UCSD-AML1 (cell line): ENCODE data around the gene CDH8.

Source experiments
- DNase-seq: peaks from one replicate; lab custom pipeline; 2025; ENCODE audit not compliant: unreplicated experiment; lab: John Stamatoyannopoulos, UW

CDH8 gene

DNA sequence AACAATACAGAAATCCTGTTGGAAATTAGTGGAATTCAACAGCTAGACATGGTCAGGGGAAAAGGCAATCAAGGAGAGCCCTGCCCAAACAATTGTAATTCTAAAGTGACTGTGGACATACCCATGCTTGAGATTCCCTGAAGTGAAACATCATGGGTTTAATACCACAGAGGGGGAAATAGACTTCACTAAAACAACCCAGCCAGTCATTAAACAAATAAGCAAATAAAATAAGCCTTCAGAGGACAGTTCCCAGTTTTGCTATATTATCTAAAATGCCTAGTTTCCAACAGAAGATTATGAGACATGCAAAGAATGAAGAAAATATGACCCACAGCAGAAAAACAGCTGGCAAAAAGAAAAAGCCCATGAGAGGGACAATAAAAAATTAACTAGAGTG is 376.3 kb downstream of the CDH8 start:
- no peak for DNase-seq

DNA sequence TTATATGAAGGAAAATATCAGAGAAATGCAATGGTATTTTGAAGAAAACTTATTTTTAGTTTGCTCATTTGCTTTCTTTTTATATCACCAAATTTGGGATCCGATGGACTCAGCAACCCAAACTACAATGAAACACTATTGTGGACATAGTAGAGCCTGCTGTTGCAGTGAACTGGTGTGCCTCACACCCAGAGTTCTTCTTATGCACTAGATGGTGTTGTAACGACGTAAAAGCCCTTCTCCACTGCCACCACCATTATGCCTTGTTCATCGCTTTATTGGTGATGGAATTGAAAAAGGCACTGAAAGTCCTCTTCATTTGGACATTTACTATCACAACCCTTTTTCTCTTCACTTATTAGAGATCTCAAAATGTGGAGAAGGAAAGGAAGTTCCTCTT is 381.3 kb downstream of the CDH8 start:
- DNase-seq, result no peak

DNA sequence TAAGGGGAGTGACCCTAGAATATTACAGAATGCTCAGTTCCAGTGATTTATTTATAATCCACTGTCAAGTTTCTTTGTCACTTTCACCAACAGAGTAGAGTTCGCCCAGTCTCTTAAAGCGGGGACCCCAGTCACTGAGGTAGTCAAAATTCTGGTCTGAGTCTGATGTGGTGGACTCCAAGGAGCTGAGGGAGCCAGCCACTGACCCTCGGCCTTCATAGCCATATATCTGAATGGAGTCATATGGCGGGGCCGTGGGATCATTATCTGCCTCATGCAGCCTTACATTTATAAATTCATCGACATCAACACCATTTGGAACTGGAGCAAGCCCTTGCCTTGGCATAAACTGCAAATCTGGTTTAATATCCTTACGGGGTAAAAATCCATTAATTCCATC is 382.7 kb downstream of the CDH8 start:
- DNase-seq, result no peak

DNA sequence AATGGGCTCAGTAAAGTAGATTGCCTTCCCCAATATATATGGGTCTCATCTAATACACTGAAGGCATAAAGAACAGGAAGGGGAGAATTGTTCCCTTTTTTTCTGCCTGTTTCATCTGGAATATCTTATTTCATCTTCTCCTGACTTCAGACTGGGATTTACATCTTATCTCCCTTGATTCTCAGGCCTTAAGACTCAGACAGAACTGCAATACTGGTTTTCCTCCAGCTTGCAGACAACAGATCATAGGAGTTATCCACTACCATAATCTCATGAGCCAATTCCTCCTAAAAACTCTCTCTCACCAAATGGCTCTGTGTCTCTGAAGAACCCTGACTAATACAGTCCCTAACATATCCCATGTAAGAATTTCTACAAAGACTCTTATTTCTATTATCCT is 390.7 kb downstream of the CDH8 start:
- no peak for DNase-seq

- no peak for DNase-seq
These were observed 391.5 kb downstream of the CDH8 start for GRCh38 chr16:61644736-61645135.

DNA sequence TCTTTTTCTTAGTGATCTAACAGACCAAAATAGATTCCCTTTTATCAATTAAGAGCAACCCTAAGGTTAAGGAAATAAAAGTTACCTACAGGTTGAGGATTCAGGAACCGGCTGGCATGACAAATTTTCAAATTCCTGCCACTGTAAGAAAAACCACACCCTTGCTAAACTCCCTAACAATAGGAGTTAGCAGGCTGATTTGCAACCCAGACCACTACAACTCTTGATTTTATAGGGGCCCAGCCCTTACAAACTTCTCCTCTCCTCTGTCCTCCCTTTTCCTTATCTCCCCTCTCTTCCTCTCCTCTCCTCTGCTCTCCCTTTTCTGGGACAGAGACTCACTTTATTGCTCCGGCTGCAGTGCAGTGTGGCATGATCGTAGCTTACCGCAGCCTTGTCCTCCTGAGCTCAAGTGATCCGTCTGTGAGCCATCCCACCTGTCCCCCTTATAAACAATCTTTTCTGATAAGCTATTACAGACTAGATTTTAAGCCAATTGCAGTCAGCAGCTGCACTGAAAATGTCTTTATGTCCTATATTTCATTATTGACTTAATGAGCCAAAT is 418.9 kb downstream of the CDH8 start:
- DNase-seq, result no peak

DNA sequence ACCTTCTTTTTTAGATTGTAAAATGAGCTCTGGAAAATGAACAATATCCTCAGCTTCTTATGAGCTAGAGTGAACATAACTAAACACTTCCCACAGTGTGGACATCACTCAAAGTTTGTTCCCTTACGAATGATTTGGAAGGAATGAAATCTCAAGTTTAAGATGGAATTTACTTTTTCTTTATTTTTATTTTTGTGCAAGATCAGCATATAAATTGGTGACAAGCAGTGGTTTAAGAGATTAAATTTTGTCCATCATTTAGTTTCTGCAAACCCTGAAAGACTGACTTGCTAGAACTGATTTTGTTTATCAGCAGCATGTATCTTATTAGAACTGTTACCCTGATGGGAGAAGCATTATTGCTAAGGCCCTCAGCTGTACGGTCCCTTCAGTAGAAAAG is 420.1 kb downstream of the CDH8 start:
- DNase-seq, result no peak

GRCh38 chr16:61611847-61612491 is 424.3 kb downstream of the CDH8 start:
- DNase-seq, result no peak

GRCh38 chr16:61606581-61606980 is 429.7 kb downstream of the CDH8 start:
- no peak for DNase-seq
